ENCODE measurements around the gene CC2D1A.

- TF ChIP-seq PATZ1 (CRISPR knock-in tag; IDR thresholded peaks at IDR 0.05; ENCODE audit: borderline replicate concordance) (no peak), ZFP3 (CRISPR knock-in tag; IDR thresholded peaks at IDR 0.05) (no peak), TSHZ2 (CRISPR knock-in tag; IDR thresholded peaks at IDR 0.05) (no peak)
These were observed 44.6 kb upstream of the CC2D1A start for GRCh38 chr19:13861392-13861713.
